H1 (cell line): ENCODE data around the gene PHC2. TPM values are rescaled to one million over a fixed set of nuclear protein-coding genes. Genes with fewer than 3 reads are reported as not detected.

Source experiments
- CTCF ChIA-PET: fragments of 300-600 bp; sonication (Branson Sonifier 250); formaldehyde crosslinking; loops from one replicate; lab custom pipeline; 2021; ENCODE audit not compliant: partially characterized antibody; lab: Charles Lee
- POLR2A ChIA-PET: fragments of 300-600 bp; sonication (Branson Sonifier 250); formaldehyde crosslinking; loops from one replicate; lab custom pipeline; 2021; ENCODE audit warnings: inconsistent platforms; ENCODE audit not compliant: partially characterized antibody; lab: Charles Lee
- DNase-seq, 2 experiments: peaks; one replicate each; pipeline versions ENCODE4 v3.0.0 to v3.0.0-alpha.2; 2010 to 2022; ENCODE audit warnings: low spot score in 2 of 2, low read depth in 1 of 2, mixed read lengths in 1 of 2
- FAIRE-seq: peaks from 2 replicates; lab custom pipeline; 2011; peaks lifted over from hg19 to GRCh38; lab: Jason Lieb, UNC
- H2AFZ ChIP-seq: 2 replicates; pipeline ENCODE4 v1.8.1; 2012; ENCODE audit warnings: low read length, inconsistent platforms
- H2AK5ac ChIP-seq: 2 replicates; pipeline ENCODE4 v1.6.1; 2013; ENCODE audit warnings: low read depth, low read length
- H2BK120ac ChIP-seq: replicated peaks from 2 replicates; pipeline ENCODE3; 2013; ENCODE audit warnings: low read depth, low read length, inconsistent platforms
- H2BK12ac ChIP-seq: 2 replicates; pipeline ENCODE4 v1.6.1; 2013; ENCODE audit warnings: low read depth, low read length
- H2BK15ac ChIP-seq: 2 replicates; pipeline ENCODE4 v1.6.1; 2013; ENCODE audit warnings: low read length
- H2BK20ac ChIP-seq: 2 replicates; pipeline ENCODE4 v1.6.1; 2013; ENCODE audit warnings: low read length
- H2BK5ac ChIP-seq: 2 replicates; pipeline ENCODE4 v1.6.1; 2013; ENCODE audit warnings: low read depth, low read length
- H3K14ac ChIP-seq: 2 replicates; pipeline ENCODE4 v1.6.1; 2013; ENCODE audit warnings: inconsistent platforms; ENCODE audit not compliant: insufficient read length
- H3K18ac ChIP-seq: 2 replicates; pipeline ENCODE4 v1.6.1; 2013; ENCODE audit warnings: low read length; ENCODE audit errors: extremely low read depth
- H3K23ac ChIP-seq: 2 replicates; pipeline ENCODE4 v1.6.1; 2013; ENCODE audit warnings: inconsistent platforms; ENCODE audit not compliant: insufficient read length
- H3K23me2 ChIP-seq: 2 replicates; pipeline ENCODE4 v1.6.1; 2013; ENCODE audit warnings: low read depth, low read length
- H3K27ac ChIP-seq: 2 replicates; pipeline ENCODE4 v1.6.1; 2011; ENCODE audit warnings: low read depth, low read length, inconsistent platforms
- H3K27me3 ChIP-seq, 4 experiments: replicated peaks in 1 of 4; 1 replicate in 1 of 4; 2 replicates in 3 of 4; pipeline versions ENCODE4 v1.6.1 to v1.8.1; 2011 to 2013; ENCODE audit warnings: low read length in 3 of 4, mild to moderate bottlenecking in 3 of 4, inconsistent platforms in 2 of 4, mixed read lengths in 2 of 4, moderate library complexity in 1 of 4; ENCODE audit not compliant: control insufficient read depth in 3 of 4, insufficient read depth in 3 of 4; ENCODE audit errors: extremely low read depth in 1 of 4
- H3K36me3 ChIP-seq, 4 experiments: 2 replicates each; pipeline versions ENCODE4 v1.6.1 to v1.8.1; 2011 to 2013; ENCODE audit warnings: mild to moderate bottlenecking in 4 of 4, low read length in 3 of 4, moderate library complexity in 2 of 4, control low read depth in 1 of 4, inconsistent platforms in 1 of 4; ENCODE audit not compliant: insufficient read depth in 4 of 4, control insufficient read depth in 2 of 4
- H3K4ac ChIP-seq: replicated peaks from 2 replicates; pipeline ENCODE3; 2013; ENCODE audit warnings: low read length, low read depth, mixed read lengths, inconsistent platforms; ENCODE audit not compliant: insufficient read length
- H3K4me1 ChIP-seq, 4 experiments: replicated peaks in 1 of 4; 1 replicate in 1 of 4; 2 replicates in 3 of 4; pipeline versions ENCODE4 v1.6.1 to v1.8.1; 2011 to 2013; ENCODE audit warnings: low read length in 3 of 4, inconsistent platforms in 2 of 4, mixed read lengths in 1 of 4; ENCODE audit not compliant: insufficient read depth in 4 of 4, control insufficient read depth in 3 of 4
- H3K4me2 ChIP-seq, 2 experiments: 2 replicates each; pipeline versions ENCODE4 v1.6.1 to v1.8.1; 2011 to 2013; ENCODE audit warnings: low read depth in 2 of 2, low read length in 2 of 2, control low read depth in 1 of 2, inconsistent platforms in 1 of 2, mild to moderate bottlenecking in 1 of 2; ENCODE audit not compliant: insufficient read depth in 1 of 2
- H3K4me3 ChIP-seq, 4 experiments: fragments of 200-600, 300-600 bp in 1 of 4; sonication (generic), shearing (Covaris generic), sonication (Bioruptor Twin) in 1 of 4; 2 replicates each; pipeline versions ENCODE4 v1.5.1 to v1.8.1; 2011 to 2016; ENCODE audit warnings: low read length in 4 of 4, low read depth in 3 of 4, control low read depth in 2 of 4, inconsistent platforms in 2 of 4, mild to moderate bottlenecking in 2 of 4, mixed read lengths in 1 of 4, moderate library complexity in 1 of 4; ENCODE audit not compliant: insufficient read depth in 2 of 4; ENCODE audit errors: extremely low read depth in 1 of 4
- H3K56ac ChIP-seq: replicated peaks from 2 replicates; pipeline ENCODE3; 2013; ENCODE audit warnings: low read depth, mild to moderate bottlenecking, mixed read lengths, low read length, inconsistent platforms; ENCODE audit not compliant: insufficient read length
- H3K79me1 ChIP-seq: 2 replicates; pipeline ENCODE4 v1.6.1; 2013; ENCODE audit warnings: low read depth, low read length, control low read depth
- H3K79me2 ChIP-seq, 2 experiments: 2 replicates each; pipeline versions ENCODE4 v1.6.1 to v1.8.1; 2012 to 2013; ENCODE audit warnings: low read length in 2 of 2, mild to moderate bottlenecking in 2 of 2, inconsistent platforms in 1 of 2; ENCODE audit not compliant: insufficient read depth in 2 of 2, control insufficient read depth in 1 of 2
- H3K9ac ChIP-seq, 4 experiments: replicated peaks in 1 of 4; 1 replicate in 1 of 4; 2 replicates in 3 of 4; pipeline versions ENCODE4 v1.6.1 to v1.8.1; 2011 to 2013; ENCODE audit warnings: low read depth in 3 of 4, low read length in 3 of 4, control low read depth in 2 of 4, mild to moderate bottlenecking in 2 of 4, moderate library complexity in 2 of 4, inconsistent platforms in 1 of 4; ENCODE audit errors: extremely low read depth in 1 of 4
- H3K9me3 ChIP-seq, 2 experiments: 2 replicates each; pipeline versions ENCODE4 v1.6.1 to v1.8.1; 2012 to 2013; ENCODE audit warnings: mild to moderate bottlenecking in 2 of 2, moderate library complexity in 2 of 2, control low read depth in 1 of 2, inconsistent platforms in 1 of 2, low read depth in 1 of 2, low read length in 1 of 2, mixed read lengths in 1 of 2; ENCODE audit not compliant: insufficient read depth in 2 of 2
- H4K20me1 ChIP-seq, 2 experiments: replicated peaks in 1 of 2; 2 replicates each; pipeline versions ENCODE3 to v1.8.1; 2011 to 2013; ENCODE audit warnings: inconsistent platforms in 2 of 2, low read length in 2 of 2, mild to moderate bottlenecking in 1 of 2; ENCODE audit not compliant: insufficient read depth in 2 of 2, control insufficient read depth in 1 of 2
- H4K5ac ChIP-seq: 2 replicates; pipeline ENCODE4 v1.6.1; 2013; ENCODE audit warnings: low read length, low read depth, mixed read lengths, inconsistent platforms; ENCODE audit not compliant: insufficient read length
- H4K8ac ChIP-seq: 2 replicates; pipeline ENCODE4 v1.8.0; 2013; ENCODE audit warnings: mild to moderate bottlenecking, moderate library complexity, low read length, inconsistent platforms; ENCODE audit not compliant: insufficient read depth; ENCODE audit errors: extremely low read depth
- H4K91ac ChIP-seq: replicated peaks from 2 replicates; pipeline ENCODE3; 2013; ENCODE audit warnings: low read length, mixed read lengths, inconsistent platforms; ENCODE audit not compliant: insufficient read length
- CBX8 ChIP-seq: fragments of 300-800, 300-1000 bp; sonication (generic); IDR thresholded peaks from 2 replicates; pipeline ENCODE4 v1.7.1; 2016; ENCODE audit warnings: low read depth, low read length, borderline replicate concordance
- CTCF ChIP-seq, 3 experiments: IDR thresholded peaks; 1 replicate in 2 of 3; 2 replicates in 1 of 3; pipeline versions ENCODE4 v1.5.1 to v1.6.1; 2011; ENCODE audit warnings: low read length in 3 of 3, mild to moderate bottlenecking in 3 of 3, inconsistent platforms in 2 of 3, low read depth in 1 of 3, moderate library complexity in 1 of 3; ENCODE audit not compliant: insufficient read depth in 1 of 3; ENCODE audit errors: control extremely low read depth in 1 of 3
- JUN ChIP-seq: IDR thresholded peaks from 2 replicates; pipeline ENCODE4 v1.6.1; 2011; ENCODE audit warnings: low read depth, mild to moderate bottlenecking, improper control_type of control experiment, low read length
- POU5F1 ChIP-seq: IDR thresholded peaks from 2 replicates; pipeline ENCODE4 v1.6.1; 2011; ENCODE audit warnings: low read depth, mild to moderate bottlenecking, low read length, moderate library complexity
- RFX5 ChIP-seq: IDR thresholded peaks from 2 replicates; pipeline ENCODE4 v1.6.1; 2011; ENCODE audit warnings: low read depth, low read length, improper control_type of control experiment, borderline replicate concordance
- RNF2 ChIP-seq: fragments of 200-900, 300-1000 bp; sonication (generic); IDR thresholded peaks from 2 replicates; pipeline ENCODE4 v1.7.1; 2016; ENCODE audit warnings: borderline replicate concordance, low read depth, mild to moderate bottlenecking, antibody characterized with exemption, low read length; ENCODE audit not compliant: poor library complexity, severe bottlenecking; ENCODE audit errors: missing control alignments
- TCF12 ChIP-seq: IDR thresholded peaks from 2 replicates; pipeline ENCODE4 v1.6.1; 2011; ENCODE audit warnings: low read depth, mild to moderate bottlenecking, low read length
- TEAD4 ChIP-seq: IDR thresholded peaks from 2 replicates; pipeline ENCODE4 v1.6.1; 2012; ENCODE audit warnings: low read depth, low read length, inconsistent platforms, mixed read lengths
- USF2 ChIP-seq: IDR thresholded peaks from 2 replicates; pipeline ENCODE4 v1.6.1; 2011; ENCODE audit warnings: low read length, improper control_type of control experiment
- YY1 ChIP-seq: IDR thresholded peaks from 2 replicates; pipeline ENCODE4 v1.6.1; 2011; ENCODE audit warnings: low read depth, mild to moderate bottlenecking, low read length
- WGBS, 2 experiments: shearing (Covaris generic) in 1 of 2; methylation state at CpG; one replicate each; pipeline versions ENCODE4 v1.1.6 to v1.1.7; 2013 to 2015; ENCODE audit warnings: low lambda C conversion rate in 2 of 2, mixed read lengths in 2 of 2, inconsistent platforms in 1 of 2, low coverage in 1 of 2, missing lambda C conversion rate in 1 of 2; ENCODE audit not compliant: insufficient replicate concordance in 2 of 2, insufficient coverage in 1 of 2, insufficient read length in 1 of 2; ENCODE audit errors: extremely low coverage in 1 of 2, missing lambda C conversion rate in 1 of 2; 5-methylcytosine and 5-hydroxymethylcytosine counted together
- polyA plus RNA-seq, 7 experiments: library from polyadenylated mRNA; depleted of rRNA in 3 of 7; stranded (reverse) in 5 of 7; unstranded in 2 of 7; fragments of >200 nt in 5 of 7; fragments of 200-250 nt in 2 of 7; gene quantifications; 1 replicate in 5 of 7; 2 replicates in 1 of 7; 4 replicates in 1 of 7; pipeline versions ENCODE4 v1.2.1 to v1.2.3, GENCODE V29; 2011 to 2013; ENCODE audit warnings: missing spikeins in 2 of 7, mixed read lengths in 2 of 7
- total RNA-seq: library from RNA; stranded (reverse); fragmentation: NEBNext Ultra II Directional; extraction: Animal tissue kit (Norgen Biotek cat#: 25700); gene quantifications from 2 replicates; pipeline ENCODE4 v1.2.1, GENCODE V29; 2021

PHC2 gene
- total and polyA plus RNA-seq, 2 of the 8 experiments (the other 6 are each of a cell fraction or from before 2014, with no cell fraction given), result 5.6 to 14.2 TPM

GRCh38 chr1:33429332-33429731 is 1.6 kb downstream of the PHC2 start:
- Histone ChIP-seq H4K8ac (no peak overlapping the region), H3K23me2 (peaks cover 5% of the 10 kb centered on the region; the same call in 1 of the 2 replicates), H3K9ac (no peak overlapping the region), H3K4me2 (peak overlapping the region; percentile 81 to 89), H2BK120ac (no peak overlapping the region), H4K5ac (no peak overlapping the region), H3K36me3 (no peaks in the 10 kb centered on the region), H3K23ac (no peak overlapping the region), H3K4me3 (peak overlapping the region in 2 of 4 experiments; percentile 66; a peak in 4 of 8 replicates), H2BK20ac (no peak overlapping the region), H2AK5ac (no peak overlapping the region), H3K9me3 (no peaks in the 10 kb centered on the region), H3K27ac (no peak overlapping the region), H4K91ac (no peak overlapping the region), H3K18ac (no peak overlapping the region), H2BK5ac (no peak overlapping the region), H3K56ac (no peak overlapping the region), H3K14ac (no peak overlapping the region), H3K79me2 (no peaks in the 10 kb centered on the region), H2AFZ (no peak overlapping the region), H2BK12ac (no peak overlapping the region), H3K4me1 (peaks cover 0 to 22% (median 4%) of the 10 kb centered on the region in 4 experiments), H3K27me3 (peaks cover 0 to 22% (median 14%) of the 10 kb centered on the region in 4 experiments; a peak in 5 of 7 replicates), H3K79me1 (no peaks in the 10 kb centered on the region; the same call in 1 of the 2 replicates), H4K20me1 (no peaks in the 10 kb centered on the region), H2BK15ac (no peak overlapping the region), H3K4ac (no peak overlapping the region)
- 15% methylated on average over 2 of the region's 2 CpGs; no CpG with 5 or more reads in 1 of the 2 experiments for WGBS, 2 experiments
- DNase-seq, result no peak
- FAIRE-seq, result no peak
- ChIA-PET POLR2A (interaction anchor here (0.6 to 2.4 kb wide), 2 partner anchors 8 to 534 kb away, joined by 3 to 9 read pairs; no protein-coding TSS in a partner anchor), CTCF (interaction anchor here (0.7 to 0.8 kb wide), 2 partner anchors 50 to 245 kb away, joined by 3 to 4 read pairs; no protein-coding TSS in a partner anchor)
- no peak for TF ChIP-seq CBX8
- TF ChIP-seq TEAD4, result no peak
- TF ChIP-seq YY1, result no peak
- no peak for TF ChIP-seq POU5F1
- no peak for TF ChIP-seq TCF12
- TF ChIP-seq CTCF (IDR thresholded peaks at IDR 0.05; ENCODE audit: control extremely low read depth in 1 of 3, insufficient read depth in 1 of 3, low read depth in 1 of 3, low read length in 3 of 3), result no peak
- no peak for TF ChIP-seq JUN
- TF ChIP-seq RNF2, result no peak
- no peak for TF ChIP-seq RFX5
- TF ChIP-seq USF2, result no peak
